LNCAP (cell line): ENCODE data around the gene PPP1R13L.

Source experiments
- CTCF ChIP-seq: fragments of 450-650 bp; IDR thresholded peaks from 2 replicates; pipeline ENCODE4 v1.5.1; 2017; ENCODE audit warnings: mild to moderate bottlenecking

PPP1R13L gene

DNA sequence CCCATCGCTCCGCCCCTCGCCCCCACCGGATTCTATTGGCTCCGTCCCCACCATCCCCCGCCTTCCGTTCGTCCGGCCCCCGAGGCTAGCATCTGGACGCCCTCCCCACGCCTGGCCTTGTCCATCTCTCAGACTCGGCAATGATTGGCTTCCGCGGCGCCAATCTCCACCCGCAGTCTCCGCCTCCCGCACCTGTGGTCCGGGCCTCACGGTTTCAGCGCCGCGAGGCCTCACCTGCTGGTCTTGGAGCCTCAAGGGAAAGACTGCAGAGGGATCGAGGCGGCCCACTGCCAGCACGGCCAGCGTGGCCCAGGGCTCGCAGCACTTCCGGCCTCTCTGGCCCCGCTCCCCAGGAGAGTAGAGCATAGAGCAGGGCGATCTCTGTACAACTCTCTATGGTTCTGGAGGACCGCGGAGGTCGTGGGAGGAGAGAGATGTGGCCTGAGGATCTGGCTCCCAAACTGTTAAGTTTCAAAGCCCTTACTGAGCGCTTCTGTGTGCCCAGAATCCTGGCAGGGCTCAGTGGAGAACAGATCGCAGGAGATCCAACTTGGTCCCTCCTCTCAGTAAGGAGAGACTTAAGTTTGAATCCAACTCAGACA lies 18.8 kb upstream of the PPP1R13L start, which contains the start of gene ERCC1:
Gene ERCC1 (minus strand): TSS at position 329 of the 602 bp plus-strand sequence. CDS start 543 bp downstream, outside the sequence.
- TF ChIP-seq CTCF, result no peak

- no peak for TF ChIP-seq CTCF
Measured at GRCh38 chr19:45423033-45423588, 18.2 kb upstream of the PPP1R13L start.

DNA sequence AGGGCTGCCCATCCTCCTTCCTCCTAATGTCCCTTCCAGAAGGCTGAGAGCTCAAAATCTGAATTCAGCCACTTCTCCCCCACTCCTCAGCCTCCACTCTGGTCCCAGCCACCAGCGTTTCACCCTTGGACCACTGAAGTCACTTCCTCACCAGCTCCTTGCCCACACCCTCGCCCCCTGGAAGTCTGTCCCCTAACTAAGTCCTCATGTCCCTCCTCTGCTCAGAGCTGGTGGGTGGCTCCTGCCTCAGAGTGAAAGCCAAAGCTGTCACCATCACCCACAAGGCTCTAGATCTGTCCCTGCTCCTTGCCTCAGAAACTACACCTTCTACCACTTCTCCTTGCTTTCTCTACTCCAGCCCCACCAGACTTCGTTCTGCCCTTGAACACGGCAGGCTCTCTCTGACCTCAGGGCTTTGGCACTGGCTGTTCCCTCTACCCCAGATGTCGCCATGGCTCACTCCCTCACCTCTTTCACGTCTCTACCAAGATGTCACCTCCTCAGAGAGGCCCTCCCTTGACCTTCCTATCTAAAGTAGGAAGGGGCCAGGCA lies 17.2 kb upstream of the PPP1R13L start:
- TF ChIP-seq CTCF, result no peak

DNA sequence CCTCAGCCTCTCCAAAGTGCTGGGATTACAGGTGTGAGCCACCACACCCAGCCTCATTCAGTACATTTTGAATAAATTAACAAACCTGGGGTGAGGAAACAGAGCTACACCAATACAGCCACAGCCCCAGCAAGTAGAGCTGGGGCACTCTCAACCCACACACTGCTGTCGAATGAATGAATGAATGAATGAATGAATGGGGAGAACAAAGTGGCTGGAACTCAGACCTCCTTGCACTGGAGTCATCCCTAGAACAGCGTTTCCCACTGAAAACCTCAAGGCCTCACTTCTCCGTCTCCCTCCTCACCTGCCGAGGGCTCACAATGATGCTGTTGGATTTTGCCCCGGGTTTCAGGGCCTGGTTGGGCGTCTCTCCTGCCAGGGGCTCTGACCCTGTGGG lies 16.0 kb upstream of the PPP1R13L start:
- no peak for TF ChIP-seq CTCF

- TF ChIP-seq CTCF, result no peak
Measured at GRCh38 chr19:45420356-45420755, 15.5 kb upstream of the PPP1R13L start.

DNA sequence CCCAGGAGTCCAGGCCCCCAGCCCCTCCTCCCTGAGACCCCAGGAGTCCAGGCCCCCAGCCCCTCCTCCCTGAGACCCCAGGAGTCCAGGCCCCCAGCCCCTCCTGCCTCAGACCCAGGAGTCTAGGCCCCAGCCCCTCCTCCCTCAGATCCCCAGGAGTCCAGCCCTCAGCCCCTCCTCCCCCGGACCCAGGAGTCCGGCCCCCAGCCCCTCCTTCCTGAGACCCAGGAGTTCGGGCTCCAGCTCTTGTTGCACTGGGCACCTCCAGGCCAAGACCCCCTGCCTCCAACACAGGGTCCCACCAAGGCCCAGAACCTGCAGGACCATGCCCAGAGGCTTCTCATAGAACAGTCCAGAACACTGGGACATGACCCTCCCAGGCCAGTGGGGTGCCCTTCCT lies 15.0 kb upstream of the PPP1R13L start:
- TF ChIP-seq CTCF, result no peak

DNA sequence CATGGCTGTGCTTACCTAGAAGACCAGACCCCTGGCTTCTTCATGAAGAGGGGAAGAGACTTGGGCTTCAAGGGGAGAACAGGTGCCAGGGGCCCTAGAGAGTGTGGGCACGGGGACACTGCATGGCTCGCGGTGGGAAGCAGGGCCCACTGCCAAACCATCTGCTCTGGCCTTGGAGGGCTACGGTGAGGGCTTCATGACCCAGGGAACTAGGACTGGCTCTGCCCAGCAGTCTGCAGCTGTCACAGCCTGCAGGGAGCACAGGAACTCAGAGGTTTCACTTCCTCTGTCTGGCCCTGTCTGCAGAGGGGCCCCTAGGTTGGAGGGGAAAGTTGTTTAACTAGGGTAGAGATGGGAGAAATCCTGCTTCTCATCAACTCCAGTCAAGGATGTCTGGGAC lies 14.5 kb upstream of the PPP1R13L start:
- TF ChIP-seq CTCF, result no peak
